ENCODE results near the gene CNPPD1.

Gene CNPPD1

GRCh38 chr2:219125886-219126270 lies 50.8 kb downstream of the CNPPD1 start:
- Mint-ChIP-seq H3K27ac (no peak overlapping the region), H3K4me3 (no peak overlapping the region), H3K27me3 (ENCODE audit: low read depth) (no peaks in the 10 kb centered on the region), H3K4me1 (peaks cover 9% of the 10 kb centered on the region), H3K36me3 (ENCODE audit: low read depth) (no peaks in the 10 kb centered on the region), H3K9me3 (no peaks in the 10 kb centered on the region)
- no peak for TF ChIP-seq CTCF (IDR thresholded peaks at IDR 0.05; ENCODE audit: unreplicated experiment in 3 of 3)

- H3K9me3 Mint-ChIP-seq, result no peaks in the 10 kb centered on the region
- no peak for TF ChIP-seq CTCF (IDR thresholded peaks at IDR 0.05; ENCODE audit: unreplicated experiment in 3 of 3)
- no peak overlapping the region for H3K27ac Mint-ChIP-seq
- H3K4me1 Mint-ChIP-seq, result peaks cover 9% of the 10 kb centered on the region
- no peaks in the 10 kb centered on the region for H3K27me3 Mint-ChIP-seq (ENCODE audit: low read depth)
- no peak overlapping the region for H3K4me3 Mint-ChIP-seq
- no peaks in the 10 kb centered on the region for H3K36me3 Mint-ChIP-seq (ENCODE audit: low read depth)
These were observed 51.4 kb downstream of the CNPPD1 start for GRCh38 chr2:219125225-219125885.

GRCh38 chr2:219124381-219125110 lies 52.2 kb downstream of the CNPPD1 start:
- Mint-ChIP-seq H3K27me3 (ENCODE audit: low read depth) (no peaks in the 10 kb centered on the region), H3K4me3 (no peak overlapping the region)
- TF ChIP-seq CTCF (IDR thresholded peaks at IDR 0.05; ENCODE audit: unreplicated experiment in 3 of 3), result no peak

GRCh38 chr2:219123356-219124135 lies 53.2 kb downstream of the CNPPD1 start:
- H3K36me3 Mint-ChIP-seq (ENCODE audit: low read depth), result no peaks in the 10 kb centered on the region
- TF ChIP-seq CTCF (IDR thresholded peaks at IDR 0.05; ENCODE audit: unreplicated experiment in 3 of 3), result no peak
- no peaks in the 10 kb centered on the region for H3K27me3 Mint-ChIP-seq (ENCODE audit: low read depth)
- no peaks in the 10 kb centered on the region for H3K9me3 Mint-ChIP-seq
- H3K27ac Mint-ChIP-seq, result peak overlapping the region in 1 of 3 experiments; percentile 26
- peaks cover 9% of the 10 kb centered on the region for H3K4me1 Mint-ChIP-seq
- H3K4me3 Mint-ChIP-seq, result no peak overlapping the region

More at GRCh38 chr2:219124381-219125110, 52.2 kb downstream of the CNPPD1 start:
- no peaks in the 10 kb centered on the region for H3K9me3 Mint-ChIP-seq
- H3K36me3 Mint-ChIP-seq (ENCODE audit: low read depth), result no peaks in the 10 kb centered on the region
- H3K4me1 Mint-ChIP-seq, result peaks cover 9% of the 10 kb centered on the region
- peak overlapping the region in 1 of 3 experiments; percentile 21 for H3K27ac Mint-ChIP-seq

GRCh38 chr2:219122202-219122980 lies 54.3 kb downstream of the CNPPD1 start:
- Mint-ChIP-seq H3K27ac (peak overlapping the region in 1 of 3 experiments; percentile 26), H3K9me3 (no peaks in the 10 kb centered on the region), H3K36me3 (ENCODE audit: low read depth) (no peaks in the 10 kb centered on the region), H3K27me3 (ENCODE audit: low read depth) (no peaks in the 10 kb centered on the region), H3K4me3 (no peak overlapping the region), H3K4me1 (peaks cover 9% of the 10 kb centered on the region)
- no peak for TF ChIP-seq CTCF (IDR thresholded peaks at IDR 0.05; ENCODE audit: unreplicated experiment in 3 of 3)

All from nephron (organoid).